Medulla oblongata (tissue), 1 donor: ENCODE data around the gene PDPK1.
A peak's percentile ranks its signal among the peaks of the same experiment; 100 is the strongest.
"Not testable (repeated sequence)": the region's sequence is repeated elsewhere in the genome, so short reads cannot be mapped to it uniquely, and the experiment has no call there.

ENCODE experiments used
- DNase-seq: peaks from one replicate; pipeline ENCODE4 v3.0.0-alpha.2; 2015; ENCODE audit errors: extremely low spot score

PDPK1 gene

DNA sequence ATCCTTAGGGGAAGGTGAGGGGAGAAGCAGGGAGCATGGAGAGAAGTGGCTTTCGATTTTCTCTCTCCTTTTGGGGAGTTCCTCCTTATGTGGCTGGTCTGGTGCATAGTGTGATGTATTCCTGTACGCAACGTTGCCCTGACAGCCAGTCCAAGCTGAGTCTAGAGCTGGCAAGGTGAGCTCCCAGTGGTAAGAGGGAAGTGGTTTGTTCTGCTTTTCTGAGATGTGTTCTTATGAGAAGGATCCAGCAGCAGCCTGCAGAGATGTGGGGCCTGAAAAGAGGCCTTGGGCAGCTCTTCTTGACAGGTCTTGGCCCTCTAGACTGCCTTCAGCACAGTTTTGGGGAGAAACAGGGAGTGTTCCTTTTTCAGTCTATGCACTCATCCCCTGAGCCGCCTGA lies 3.1 kb downstream of the PDPK1 start:
- not testable (repeated sequence) for DNase-seq

DNA sequence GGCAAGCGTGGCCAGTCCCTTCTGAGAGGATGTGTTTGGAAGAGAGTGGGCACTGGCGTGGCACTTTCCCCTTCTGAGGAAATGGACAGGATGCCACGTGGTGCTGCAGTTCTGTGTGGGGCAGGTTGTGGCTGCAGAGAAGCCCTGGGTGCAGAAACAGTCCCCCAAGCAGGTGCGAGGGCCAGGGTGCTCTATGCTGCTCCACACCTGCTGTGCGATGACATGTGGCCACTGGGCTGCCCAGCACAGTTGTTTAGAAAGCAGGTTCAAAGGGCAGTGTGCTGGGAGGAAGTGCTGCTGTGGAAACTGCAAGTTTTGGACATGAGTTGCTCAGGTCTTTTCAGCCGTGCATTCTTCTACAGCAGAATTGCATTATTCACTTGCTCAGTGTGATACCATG lies 3.6 kb downstream of the PDPK1 start:
- not testable (repeated sequence) for DNase-seq

DNA sequence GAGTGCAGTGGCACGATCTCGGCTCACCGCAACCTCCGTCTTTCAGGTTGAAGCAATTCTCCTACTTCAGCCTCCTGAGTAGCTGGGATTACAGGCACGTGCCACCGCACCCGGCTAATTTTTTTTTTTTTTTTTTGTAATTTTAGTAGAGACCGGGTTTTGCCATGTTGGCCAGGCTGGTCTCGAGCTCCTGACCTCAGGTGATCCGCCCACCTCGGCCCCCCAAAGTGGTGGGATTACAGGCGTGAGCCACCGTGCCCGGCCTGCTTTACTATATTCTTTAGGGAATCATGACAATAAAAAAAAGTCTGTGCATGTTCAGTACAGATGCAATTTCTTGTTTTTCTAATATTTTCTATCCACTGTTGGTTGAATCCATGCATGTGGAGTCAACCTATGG lies 6.0 kb downstream of the PDPK1 start:
- not testable (repeated sequence) for DNase-seq

DNA sequence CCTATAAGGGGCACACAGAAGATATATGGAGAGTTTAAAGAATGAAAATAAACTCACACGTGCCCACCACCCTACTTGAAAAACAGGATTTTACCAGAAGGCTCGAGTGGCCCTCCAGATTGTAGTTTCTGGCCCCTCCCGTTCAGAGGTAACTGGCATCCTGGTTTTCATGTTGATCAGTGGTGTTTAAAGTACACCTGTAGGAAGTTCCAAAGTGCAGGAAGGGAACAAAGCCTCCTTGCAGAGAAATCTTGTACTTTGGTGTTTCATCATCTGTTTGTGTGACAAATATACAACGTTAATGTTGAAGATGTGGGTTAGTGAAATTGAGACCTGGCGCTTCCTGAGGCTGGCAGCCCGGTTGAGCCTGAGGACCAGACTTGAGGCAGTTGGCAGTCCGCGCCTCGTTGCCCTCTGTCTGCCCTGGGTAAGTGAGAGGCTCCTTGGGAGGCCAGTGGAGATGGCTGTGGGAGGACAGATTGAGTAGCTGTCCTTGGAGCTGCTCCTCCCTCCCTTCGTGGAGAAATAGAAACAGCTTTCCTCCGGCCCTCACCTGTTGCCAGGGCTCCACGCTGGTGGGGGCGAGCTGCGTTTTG lies 12.6 kb downstream of the PDPK1 start:
- DNase-seq = not testable (repeated sequence)

DNA sequence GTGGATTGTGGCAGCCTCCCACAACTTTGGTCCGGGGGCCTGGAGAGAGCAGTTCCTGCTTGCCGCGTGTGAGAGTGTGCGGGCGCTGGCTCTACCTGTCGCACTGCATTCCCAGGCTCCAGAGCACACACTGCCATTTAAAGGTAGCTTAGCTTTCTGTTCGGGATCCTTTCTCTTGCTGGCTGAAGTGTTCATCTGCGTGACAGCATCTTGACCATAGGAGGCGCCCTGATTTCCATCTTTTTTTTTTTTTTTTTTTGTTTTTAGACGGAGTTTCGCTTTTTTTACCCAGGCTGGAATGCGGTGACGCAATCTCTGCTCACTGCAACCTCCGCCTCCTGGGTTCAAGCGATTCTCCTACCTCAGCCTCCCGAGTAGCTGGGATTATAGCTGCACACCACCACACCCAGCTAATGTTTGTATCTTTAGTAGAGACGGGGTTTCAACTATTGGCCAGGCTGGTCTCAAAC lies 13.6 kb downstream of the PDPK1 start:
- DNase-seq = not testable (repeated sequence)

DNA sequence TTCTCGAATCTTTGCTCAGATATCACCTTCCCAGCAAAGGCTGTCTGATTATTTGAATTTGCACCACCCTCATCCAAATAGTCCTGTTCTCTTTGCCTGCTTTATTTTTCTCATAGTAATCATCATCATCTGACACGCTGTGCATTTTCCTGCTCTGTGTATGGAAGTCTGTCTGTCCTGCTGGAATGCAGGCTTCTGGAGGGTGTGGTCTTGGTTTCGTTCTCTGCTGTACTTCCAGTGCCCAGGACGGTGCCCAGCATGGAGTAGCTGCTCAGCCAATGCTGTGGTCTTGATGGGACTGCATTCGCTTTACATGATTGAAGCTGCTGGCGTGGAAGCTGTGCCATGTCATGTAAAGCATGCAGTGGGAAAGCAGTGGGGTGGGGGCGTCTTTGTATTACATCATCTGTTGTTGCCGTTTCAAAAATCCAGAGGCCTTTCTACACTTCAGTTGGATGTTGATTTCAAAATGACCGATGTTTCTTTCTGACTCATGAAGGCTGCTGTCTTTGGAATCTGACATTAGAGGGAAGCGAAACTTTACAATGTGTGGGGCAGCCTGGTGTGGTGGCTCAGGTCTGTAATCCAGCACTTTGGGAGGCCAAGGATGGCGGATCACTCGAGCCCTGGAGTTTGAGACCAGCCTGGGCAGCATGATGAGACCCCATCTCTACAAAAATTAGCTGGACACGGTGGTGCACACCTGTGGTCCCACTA lies 17.0 kb downstream of the PDPK1 start:
- not testable (repeated sequence) for DNase-seq

DNA sequence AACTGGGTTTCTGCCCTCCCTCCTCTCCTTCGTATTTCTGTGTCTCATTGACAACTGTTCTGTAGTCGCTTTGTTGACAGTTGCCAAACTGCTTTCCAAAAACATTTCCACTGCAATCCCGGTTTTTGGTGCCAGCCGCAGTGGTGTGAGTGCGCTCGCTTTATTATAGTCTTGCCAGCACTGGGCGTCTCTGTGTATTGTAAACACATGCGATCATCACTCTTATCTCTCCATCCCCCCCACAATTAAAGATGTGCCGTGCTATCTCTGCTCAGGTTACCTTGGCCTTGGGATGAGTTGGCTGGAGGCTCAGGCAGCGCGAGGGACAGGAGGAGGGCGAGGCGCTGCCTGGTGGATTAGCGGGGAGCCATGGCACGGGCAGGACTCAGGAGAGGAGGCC lies 19.3 kb downstream of the PDPK1 start:
- DNase-seq = not testable (repeated sequence)

DNA sequence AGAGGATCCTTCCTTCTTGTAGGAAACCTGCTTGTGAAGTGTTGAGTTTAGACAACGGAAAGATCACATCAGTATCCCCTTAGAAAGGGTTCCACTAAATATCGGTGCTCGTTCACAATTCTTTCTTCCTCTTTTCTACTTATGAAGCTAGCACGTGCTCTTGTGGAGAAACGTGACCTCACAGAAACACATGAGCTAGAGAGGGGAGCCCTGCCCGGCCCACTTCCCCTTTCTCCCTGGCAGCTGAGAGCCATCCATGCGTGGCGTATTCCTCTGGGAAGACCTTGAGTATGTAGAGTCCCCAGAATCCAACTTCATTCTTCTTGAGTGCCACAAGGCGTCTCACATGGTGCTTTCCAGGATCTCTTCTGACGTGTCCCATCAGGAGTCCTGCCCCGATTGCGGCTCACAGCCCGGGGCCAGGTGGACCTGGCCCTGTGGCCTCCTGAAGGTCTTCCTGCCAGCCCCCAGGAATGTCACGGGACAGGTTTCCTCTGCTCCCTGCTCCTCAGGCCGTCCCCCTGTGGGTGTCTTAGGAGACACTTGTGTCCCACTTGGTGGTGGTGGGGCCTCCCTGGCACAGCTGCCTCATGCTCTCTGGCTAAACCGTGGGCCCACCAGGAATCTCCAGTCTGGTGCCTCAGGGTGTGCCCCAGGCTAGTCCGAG lies 22.4 kb downstream of the PDPK1 start:
- DNase-seq = not testable (repeated sequence)

DNA sequence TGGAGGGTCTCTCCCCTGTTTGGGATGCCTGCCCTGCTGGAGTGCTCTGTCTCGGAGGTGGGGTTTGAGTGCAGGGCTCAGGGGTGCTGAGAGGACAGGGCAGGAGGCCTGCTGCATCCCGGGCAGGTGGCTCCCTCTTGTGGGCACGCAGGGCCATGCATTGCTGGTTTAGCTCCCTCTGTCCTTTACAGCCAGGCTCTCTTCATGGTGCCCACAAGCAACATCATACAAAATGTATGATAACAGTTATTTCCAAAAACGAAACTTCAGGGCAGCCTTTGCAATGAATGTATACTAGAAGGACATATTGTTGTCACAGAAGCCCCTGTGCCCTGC lies 22.9 kb downstream of the PDPK1 start:
- DNase-seq = not testable (repeated sequence)

DNA sequence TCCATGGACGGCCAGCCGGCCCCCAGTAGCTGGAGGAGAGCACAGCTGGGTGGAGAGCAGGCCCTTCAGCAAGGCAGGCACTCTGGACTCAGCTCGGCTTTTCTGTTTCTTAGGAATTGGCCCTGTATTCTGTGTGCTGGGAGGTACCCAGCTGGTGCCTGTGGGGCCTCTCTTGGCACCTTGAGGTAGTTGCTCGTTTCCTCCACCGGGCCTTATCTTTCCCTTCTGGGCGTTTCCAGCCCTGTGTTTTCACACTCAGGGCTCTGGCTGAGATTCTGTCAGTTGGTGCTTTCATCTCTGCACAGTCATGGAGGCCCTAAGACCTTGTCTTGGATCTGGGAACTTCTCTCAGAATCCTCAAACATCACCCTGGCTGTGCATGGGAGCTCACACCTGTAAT lies 29.7 kb downstream of the PDPK1 start:
- DNase-seq = not testable (repeated sequence)

DNA sequence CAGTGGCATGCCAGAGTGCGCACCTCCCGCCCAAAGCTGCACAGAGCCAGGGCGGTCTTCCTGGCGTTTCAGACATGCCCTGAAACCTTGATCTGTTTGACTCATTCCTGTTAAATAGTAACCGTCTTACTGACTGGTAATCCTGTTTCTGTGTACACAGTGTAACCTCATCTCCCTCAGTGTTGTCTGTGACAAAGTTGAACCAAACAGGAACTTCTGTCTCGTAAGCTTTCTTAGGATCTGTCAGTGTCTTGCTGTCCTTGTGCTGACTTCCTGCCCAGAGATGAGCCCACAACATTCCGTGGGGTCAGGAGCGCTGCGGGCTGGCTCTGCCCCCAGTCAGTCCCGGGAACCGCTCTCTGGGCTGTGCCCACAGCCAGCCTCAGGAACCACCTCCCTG lies 30.8 kb downstream of the PDPK1 start:
- DNase-seq = not testable (repeated sequence)

DNA sequence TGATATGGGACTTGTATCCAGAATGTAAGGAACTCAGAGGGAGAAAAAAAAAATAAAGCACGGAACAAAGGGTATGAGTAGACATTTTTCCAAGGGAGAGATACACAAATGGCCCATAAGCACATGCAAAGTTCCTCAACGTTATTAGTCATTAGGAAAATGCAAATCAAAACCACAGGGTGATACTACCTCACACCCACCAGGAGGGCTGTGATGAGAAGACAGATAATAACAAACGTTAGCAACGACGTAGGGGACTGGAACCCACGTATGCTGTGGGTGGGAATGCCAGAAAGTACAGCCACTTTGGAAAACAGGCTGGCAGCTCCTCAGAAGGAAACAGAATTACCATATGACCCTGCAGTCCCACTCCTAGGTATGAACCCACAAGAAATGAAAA lies 34.9 kb downstream of the PDPK1 start:
- DNase-seq = not testable (repeated sequence)

DNA sequence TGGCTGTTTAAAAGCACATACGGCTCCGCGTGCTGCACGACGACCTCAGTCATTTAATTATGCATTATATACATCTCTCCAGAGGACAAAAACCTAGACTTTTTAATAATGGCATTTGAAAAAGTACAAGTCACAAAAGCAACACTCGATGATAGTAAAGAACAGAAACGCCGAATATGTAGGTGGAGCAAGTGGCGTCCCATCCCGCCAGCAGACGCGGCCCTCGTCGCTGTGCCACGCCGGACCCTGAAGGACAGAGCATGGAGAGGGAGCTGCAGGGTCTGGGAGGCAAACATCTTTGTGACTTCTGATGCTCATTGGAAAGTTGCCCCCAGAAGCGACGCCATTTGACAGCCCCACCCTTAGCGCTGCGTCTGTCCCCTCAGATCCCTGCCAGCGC lies 38.0 kb downstream of the PDPK1 start:
- DNase-seq = not testable (repeated sequence)

DNA sequence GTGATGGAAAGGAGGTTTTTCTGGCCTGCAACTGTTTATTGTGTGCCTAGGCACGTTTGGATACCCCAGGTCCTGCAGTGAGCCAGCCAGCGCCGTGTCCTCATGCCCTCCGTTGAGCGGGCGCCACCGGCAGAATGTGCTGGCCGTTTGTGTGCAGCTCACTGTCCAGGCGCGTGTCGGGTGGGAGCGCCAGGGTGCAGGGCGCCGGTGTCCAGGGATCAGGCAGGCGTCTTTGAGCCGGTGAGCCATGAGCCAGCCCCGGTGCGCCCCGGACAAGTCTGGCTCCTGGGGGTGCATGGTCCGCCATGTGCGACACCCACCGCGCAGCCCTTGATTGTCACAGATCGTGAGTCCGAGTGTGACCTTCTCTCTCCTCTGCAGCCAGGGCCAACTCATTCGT lies 39.2 kb downstream of the PDPK1 start:
- not testable (repeated sequence) for DNase-seq

DNA sequence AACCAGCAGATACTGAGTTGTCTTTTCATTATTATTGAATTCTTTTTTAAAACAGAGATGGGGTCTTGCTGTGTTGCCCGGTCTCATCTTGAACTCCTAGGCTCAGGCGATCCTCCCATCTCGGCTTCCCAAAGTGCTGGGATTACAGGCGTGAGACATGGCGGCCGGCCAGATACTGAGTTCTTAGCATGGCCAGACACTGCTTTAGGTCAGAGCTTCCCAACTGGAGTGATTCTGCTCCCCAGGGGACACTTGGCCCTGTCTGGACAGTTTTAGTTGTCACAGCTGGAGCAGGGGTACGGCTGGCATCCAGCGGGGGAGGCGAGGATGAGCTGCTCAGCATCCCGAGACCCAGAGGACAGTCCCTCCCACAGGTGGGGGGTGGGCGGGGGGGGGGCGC lies 41.1 kb downstream of the PDPK1 start:
- not testable (repeated sequence) for DNase-seq

DNA sequence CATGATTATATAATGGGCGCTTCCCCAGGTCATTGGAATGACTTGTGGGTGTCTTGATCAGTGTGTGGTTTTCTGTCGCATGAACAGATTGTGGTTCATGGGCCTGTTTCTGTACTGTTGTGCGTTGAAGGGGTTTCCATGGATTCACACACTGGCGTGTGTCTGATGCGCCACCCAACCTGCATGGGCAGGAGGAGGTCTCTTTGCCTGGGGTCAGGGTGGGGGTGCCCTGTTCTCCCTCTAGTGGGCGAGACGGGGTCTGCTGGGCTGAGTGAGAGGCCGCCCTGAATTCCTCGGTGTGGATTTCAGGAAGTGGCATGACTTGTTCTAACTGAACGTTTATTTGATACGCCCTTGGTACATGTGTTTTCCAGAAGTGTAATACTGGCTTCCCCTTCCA lies 42.3 kb downstream of the PDPK1 start:
- DNase-seq = not testable (repeated sequence)

DNA sequence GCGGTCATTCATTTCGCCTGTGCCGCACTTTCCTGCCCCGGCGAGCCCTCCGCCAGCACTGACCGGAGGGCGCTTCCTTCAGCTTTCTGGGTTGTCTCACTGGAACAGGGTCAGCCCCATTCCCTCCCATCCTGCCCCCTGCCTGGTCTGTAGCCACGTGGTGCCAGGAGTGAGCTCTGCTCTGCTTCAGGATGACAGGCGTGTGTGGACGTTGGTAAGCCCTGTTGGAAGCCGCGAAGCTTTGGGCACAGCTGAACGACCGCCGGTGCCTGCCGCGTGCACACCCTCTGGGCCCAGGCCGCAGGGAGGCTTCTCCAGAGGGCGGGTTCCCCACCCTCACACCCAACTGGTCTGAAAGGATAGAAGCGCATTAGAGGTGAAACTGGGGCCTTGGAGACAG lies 43.0 kb downstream of the PDPK1 start:
- not testable (repeated sequence) for DNase-seq

DNA sequence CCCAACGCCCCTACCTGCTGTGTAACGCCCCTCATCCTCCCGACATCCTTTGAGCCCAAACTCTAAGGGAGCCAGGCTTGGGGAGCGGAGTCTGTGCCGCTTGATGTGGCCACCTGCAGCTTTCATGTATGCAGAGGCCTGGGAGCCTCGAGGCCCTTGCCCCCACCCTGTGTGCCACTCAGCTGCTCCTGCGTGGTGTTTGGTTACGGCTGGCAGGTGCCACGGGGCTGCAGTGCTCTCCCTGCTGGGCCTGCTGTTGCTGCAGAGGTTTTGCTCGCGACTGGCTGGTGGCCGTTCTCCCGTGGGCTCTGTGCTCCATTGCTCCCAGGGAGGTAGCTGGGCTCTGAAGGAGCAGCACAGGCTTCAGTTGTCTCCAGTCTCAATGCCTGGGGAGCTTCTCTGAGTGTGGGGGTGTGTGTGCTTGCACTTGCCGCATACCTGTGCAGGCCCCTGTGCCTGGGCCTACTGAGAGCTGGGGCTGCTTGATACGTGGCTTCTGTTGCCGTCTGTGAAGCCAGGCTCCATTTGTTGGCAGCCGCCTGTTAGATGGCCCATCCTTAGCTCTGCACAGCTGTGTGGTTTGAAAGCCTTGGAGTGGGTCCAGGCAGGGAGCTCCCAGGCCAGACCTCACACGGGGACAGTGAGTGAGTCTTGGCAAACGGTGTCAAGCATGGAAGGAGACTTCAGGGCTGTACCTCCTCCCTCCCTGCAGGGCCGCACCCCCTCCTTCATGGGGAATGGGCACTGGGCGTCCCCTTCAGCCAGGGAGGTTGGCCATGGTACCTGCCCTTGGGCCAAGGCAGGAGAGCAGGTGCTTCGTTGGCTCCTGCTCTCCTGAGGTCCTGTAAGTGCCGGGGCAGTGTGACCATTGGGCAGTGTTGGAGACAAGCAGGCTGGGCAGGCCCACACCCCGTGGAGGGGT lies 47.2 kb downstream of the PDPK1 start:
- peak; percentile 28 for DNase-seq

DNA sequence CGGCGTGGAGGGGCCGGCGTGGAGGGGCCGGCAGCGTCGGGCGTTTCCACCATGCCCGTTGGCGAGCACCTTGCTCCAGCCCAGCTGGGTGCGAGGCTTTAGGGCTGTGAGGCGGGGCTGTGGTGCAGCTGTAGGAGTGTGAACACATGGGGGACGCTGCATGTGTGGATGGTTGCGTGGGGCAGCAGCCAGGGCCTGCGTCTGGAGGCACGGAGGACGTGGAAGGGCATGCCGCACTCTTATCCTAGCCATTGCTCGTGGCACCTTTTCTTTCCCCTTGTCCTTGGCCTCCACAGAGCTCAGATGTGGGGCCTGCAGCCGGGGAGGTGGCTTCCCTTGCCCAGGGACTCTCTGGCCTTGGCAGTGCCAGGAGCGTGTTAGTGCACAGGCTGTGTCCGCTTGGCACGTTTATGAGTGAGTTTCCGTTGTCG lies 47.8 kb downstream of the PDPK1 start:
- DNase-seq = no peak

DNA sequence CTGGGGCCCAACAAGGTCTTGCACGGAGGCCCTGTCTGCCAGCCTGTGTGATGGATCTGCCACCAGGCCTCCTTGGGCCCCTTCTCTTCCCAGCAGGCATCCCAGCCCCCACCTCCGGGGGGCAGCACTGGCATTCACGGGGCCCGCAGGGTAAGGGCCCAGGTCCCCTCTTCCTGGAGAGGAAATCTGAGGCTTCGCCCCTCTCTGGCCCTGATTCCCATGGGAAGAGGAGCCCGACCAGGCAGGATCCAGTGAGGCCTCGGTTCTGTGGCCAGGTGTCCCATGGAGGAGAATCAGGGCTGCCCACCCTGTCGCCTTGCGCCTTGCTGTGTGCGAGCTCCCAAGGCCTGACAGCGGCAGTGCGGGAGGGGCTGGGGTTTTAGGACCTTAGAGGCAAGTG lies 48.4 kb downstream of the PDPK1 start:
- no peak for DNase-seq

DNA sequence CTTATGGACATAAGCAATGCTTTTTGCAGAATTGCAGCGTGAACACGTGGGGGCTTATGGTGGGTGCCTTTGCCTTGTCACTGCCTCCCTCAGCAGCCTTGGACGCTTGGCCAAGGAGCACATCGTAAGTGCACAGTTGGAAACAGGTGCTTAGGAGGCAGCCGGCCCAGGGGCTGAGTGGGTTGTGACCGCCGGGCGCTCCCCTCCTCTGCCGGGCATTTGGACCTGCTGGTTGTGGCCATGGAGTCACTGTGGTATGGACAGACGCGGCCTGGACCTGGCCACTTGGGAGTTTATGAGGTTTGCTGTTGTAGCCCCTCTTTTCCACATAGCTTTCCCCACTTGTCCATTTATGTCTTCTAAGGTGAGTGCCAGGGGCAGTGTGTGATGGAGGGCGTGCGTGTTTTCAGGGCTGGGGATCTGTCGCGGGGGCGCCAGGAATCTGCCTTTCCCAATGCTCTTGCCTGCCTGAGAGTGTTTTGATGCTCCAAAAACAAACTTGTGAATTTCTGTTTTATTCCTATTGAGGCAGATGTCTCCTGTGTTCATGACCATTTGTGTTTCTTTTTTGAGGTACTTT lies 49.2 kb downstream of the PDPK1 start:
- DNase-seq = no peak
